ENCODE measurements around the gene SSUH2.
A peak's percentile ranks its signal among the peaks of the same experiment; 100 is the strongest.
"Not testable (repeated sequence)": the region's sequence is repeated elsewhere in the genome, so short reads cannot be mapped to it uniquely, and the experiment has no call there.

The SSUH2 gene

GRCh38 chr3:8644748-8645390, at the start of gene SSUH2:
TSS of gene SSUH2 (minus strand) at chr3:8644798. CDS start at chr3:8644758, 40 bp downstream.
- DNase-seq (ENCODE audit: low read depth): no peak

- not testable (repeated sequence) for DNase-seq (ENCODE audit: low read depth)
Observed at GRCh38 chr3:8691295-8691694, 46.7 kb upstream of the SSUH2 start.

- DNase-seq (ENCODE audit: low read depth): not testable (repeated sequence)
Observed at GRCh38 chr3:8684992-8685391, 40.4 kb upstream of the SSUH2 start.

GRCh38 chr3:8682850-8683574, 38.4 kb upstream of the SSUH2 start:
- DNase-seq (ENCODE audit: low read depth): not testable (repeated sequence)

- DNase-seq (ENCODE audit: low read depth): not testable (repeated sequence)
Observed at GRCh38 chr3:8681881-8682538, 37.4 kb upstream of the SSUH2 start.

GRCh38 chr3:8681349-8681748, 36.8 kb upstream of the SSUH2 start:
- no peak for DNase-seq (ENCODE audit: low read depth)

- not testable (repeated sequence) for DNase-seq (ENCODE audit: low read depth)
Observed at GRCh38 chr3:8679817-8680553, 35.4 kb upstream of the SSUH2 start.

- no peak for DNase-seq (ENCODE audit: low read depth)
Observed at GRCh38 chr3:8678751-8679150, 34.2 kb upstream of the SSUH2 start.

GRCh38 chr3:8677258-8677657, 32.7 kb upstream of the SSUH2 start:
- DNase-seq (ENCODE audit: low read depth): not testable (repeated sequence)

GRCh38 chr3:8675591-8675990, 31.0 kb upstream of the SSUH2 start:
- not testable (repeated sequence) for DNase-seq (ENCODE audit: low read depth)

GRCh38 chr3:8673083-8673737, 28.6 kb upstream of the SSUH2 start:
- DNase-seq (ENCODE audit: low read depth): no peak

- DNase-seq (ENCODE audit: low read depth): no peak
Observed at GRCh38 chr3:8669019-8669418, 24.4 kb upstream of the SSUH2 start.

GRCh38 chr3:8668216-8668615, 23.6 kb upstream of the SSUH2 start:
- no peak for DNase-seq (ENCODE audit: low read depth)

GRCh38 chr3:8667463-8668091, 23.0 kb upstream of the SSUH2 start:
- DNase-seq (ENCODE audit: low read depth): no peak

- DNase-seq (ENCODE audit: low read depth): no peak
Observed at GRCh38 chr3:8665407-8665896, 20.9 kb upstream of the SSUH2 start.

GRCh38 chr3:8663177-8664061, 18.8 kb upstream of the SSUH2 start:
- DNase-seq (ENCODE audit: low read depth): peak; percentile 53

- no peak for DNase-seq (ENCODE audit: low read depth)
Observed at GRCh38 chr3:8662594-8662993, 18.0 kb upstream of the SSUH2 start.

GRCh38 chr3:8660175-8661118, 15.8 kb upstream of the SSUH2 start:
- peak; percentile 10 for DNase-seq (ENCODE audit: low read depth)

- no peak for DNase-seq (ENCODE audit: low read depth)
Observed at GRCh38 chr3:8659242-8659641, 14.6 kb upstream of the SSUH2 start.
